ENCODE results near the gene MAGOH.

GRCh38 chr1:53210352-53210751 lies 28.0 kb downstream of the MAGOH start:
- TF ChIP-seq PATZ1 (CRISPR knock-in tag; IDR thresholded peaks at IDR 0.05; ENCODE audit: borderline replicate concordance) (no peak), CSDC2 (CRISPR knock-in tag; IDR thresholded peaks at IDR 0.05) (no peak), ARNTL (CRISPR knock-in tag; IDR thresholded peaks at IDR 0.05; ENCODE audit: borderline replicate concordance, low read depth) (no peak), ZFP30 (CRISPR knock-in tag; IDR thresholded peaks at IDR 0.05) (no peak), POU6F1 (CRISPR knock-in tag; IDR thresholded peaks at IDR 0.05; ENCODE audit: borderline replicate concordance, low read depth) (no peak), ZFP3 (CRISPR knock-in tag; IDR thresholded peaks at IDR 0.05) (no peak), BACH2 (CRISPR knock-in tag; IDR thresholded peaks at IDR 0.05; ENCODE audit: borderline replicate concordance) (no peak), CREB5 (CRISPR knock-in tag; IDR thresholded peaks at IDR 0.05; ENCODE audit: low read depth) (no peak), TOX (CRISPR knock-in tag; IDR thresholded peaks at IDR 0.05; ENCODE audit: borderline replicate concordance) (no peak)
